Activated CD8-positive, alpha-beta memory T cell treated with anti-CD3 and anti-CD28 coated beads, Interleukin-2, amount 50 U/mL, for 48 hours (primary cell): ENCODE measurements around the gene EML4.
"Not testable (repeated sequence)": the region's sequence is repeated elsewhere in the genome, so short reads cannot be mapped to it uniquely, and the experiment has no call there.

ENCODE experiments used
- DNase-seq: peaks from one replicate; pipeline ENCODE4 v3.0.0-alpha.2; 2020

Gene EML4

GRCh38 chr2:42363413-42363812, 194.3 kb downstream of the EML4 start:
- DNase-seq: no peak

- DNase-seq: no peak
Measured at GRCh38 chr2:42364658-42365057, 195.5 kb downstream of the EML4 start.

DNA sequence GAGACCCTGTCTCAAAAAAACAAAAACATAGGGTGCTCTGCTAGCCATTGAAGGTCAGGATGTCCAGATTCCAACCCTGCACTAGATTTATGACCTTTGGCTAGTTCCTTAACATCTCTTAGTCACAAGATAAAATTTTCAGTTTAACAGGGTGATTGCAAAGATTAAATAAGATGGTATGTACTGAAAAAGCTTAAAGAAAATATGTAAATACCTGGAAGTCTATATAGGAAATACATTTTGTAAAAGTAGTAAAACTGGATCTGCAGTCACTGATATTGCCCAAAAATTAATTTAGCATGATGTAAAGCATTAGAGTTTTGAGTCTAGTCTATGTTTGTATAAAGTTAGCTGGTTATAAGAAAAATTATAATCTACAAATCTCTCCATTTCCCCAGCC, 197.3 kb downstream of the EML4 start:
- DNase-seq: no peak

- DNase-seq: no peak
Measured at GRCh38 chr2:42367835-42368234, 198.7 kb downstream of the EML4 start.

DNA sequence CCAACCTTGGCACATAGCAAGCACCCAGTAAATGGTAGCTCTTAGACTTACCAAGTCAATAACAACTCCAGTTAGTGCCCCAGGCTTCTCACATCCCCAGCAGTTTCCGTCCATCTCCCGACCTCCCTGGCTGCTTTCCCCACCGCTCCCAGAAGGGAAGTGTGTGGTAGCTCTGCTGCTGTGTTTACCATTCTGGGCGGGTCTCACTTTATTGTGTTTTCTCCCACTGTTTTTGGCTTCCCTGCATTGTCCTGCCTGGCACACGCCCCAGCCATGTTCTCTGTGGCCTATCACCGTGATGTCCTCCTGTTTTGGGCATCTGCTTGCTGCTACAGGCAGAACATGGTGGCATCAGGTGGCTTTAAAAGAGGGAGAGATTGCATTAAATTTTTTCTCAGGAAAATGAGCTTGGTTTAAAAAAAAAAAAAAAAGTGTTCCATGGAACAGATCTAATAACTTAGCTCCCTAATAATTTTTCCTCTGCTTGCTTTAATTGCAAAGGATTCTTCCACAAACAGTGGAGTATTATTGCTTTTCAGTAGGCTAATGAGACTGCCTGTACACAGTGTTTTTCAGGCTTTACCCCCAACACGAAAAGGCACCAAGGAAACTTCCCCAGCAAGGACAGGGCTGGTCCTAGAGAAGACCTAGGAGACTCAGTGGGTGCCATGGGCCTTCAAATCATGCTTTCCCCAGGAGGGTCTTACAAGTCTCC, 199.8 kb downstream of the EML4 start:
- no peak for DNase-seq

GRCh38 chr2:42369532-42370229, 200.5 kb downstream of the EML4 start:
- no peak for DNase-seq

DNA sequence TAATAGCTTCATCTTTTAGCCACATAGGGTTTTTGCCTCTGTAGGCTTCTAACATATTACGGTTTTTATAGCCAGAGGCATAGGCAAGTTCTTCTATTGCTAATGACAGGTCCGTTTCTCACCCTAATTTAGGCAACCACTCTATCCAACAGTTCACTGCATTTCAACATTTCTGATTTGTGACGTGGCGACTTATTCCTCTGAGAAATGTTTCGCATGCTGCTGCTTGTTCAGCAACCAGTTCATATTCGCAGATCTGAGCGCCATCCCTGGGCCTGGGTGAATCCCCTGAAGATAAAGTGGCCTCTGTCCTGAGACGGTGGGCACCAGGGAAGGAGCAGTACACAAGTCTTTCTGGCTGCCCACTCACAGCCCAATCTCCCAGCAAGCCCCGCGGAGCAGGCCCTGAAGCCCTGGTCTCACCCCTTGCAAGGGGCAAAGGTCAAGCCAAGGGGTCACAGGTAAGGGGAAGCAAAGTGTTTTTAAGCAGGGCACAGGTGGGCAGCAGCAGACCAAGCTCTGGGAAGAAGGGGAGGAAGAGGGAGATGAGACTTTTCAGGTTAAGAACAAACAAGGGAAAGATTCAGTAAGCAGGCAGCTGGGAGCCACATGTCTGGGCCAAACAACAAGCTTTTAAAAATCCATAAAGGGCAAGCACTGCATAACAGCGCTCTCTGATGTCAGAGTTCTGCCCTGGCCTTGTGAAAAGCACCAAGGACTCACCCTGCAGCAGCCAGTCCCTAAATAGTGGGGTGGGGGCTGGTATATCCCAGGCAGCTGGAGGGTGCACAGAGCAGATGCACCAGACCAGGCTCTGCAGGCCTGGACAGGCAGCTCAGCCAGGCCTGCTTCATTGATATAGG, 202.7 kb downstream of the EML4 start:
- DNase-seq: no peak

DNA sequence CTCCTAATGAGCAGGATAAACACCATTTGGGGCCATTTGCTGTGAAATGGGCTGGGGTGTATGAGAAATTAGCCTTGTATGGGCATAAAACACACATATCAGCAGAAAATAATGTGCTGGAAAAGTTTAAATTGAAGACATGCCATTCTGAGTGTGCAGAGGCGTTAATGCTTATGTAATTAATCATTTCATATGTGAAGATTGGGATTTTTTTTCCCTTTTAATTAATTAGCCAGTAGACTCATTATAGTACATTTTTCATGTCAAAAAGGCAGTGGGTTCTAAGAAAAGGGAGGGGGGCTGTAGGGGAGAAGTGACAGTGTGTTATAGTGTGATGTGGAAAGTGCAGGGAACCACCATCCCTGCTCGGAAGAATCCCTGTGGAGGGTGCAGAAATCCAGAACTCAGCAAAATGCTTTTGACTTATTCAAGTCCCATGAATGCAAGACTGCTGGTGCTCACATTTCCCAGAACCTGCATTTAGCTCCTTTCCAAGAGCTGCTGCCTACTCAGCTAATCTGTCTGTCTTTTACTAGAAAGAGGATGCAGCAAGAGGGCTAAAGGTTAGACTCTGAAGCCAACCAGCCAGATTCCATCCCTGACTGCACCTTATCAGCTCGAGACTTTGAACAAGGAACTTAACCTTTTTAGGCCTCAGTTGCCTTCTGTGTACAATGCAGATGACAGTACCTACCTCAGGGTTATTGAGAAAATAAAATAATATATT, 203.5 kb downstream of the EML4 start:
- no peak for DNase-seq

- DNase-seq: no peak
Measured at GRCh38 chr2:42376758-42377157, 207.6 kb downstream of the EML4 start.

GRCh38 chr2:42378415-42378814, 209.3 kb downstream of the EML4 start:
- DNase-seq: no peak

DNA sequence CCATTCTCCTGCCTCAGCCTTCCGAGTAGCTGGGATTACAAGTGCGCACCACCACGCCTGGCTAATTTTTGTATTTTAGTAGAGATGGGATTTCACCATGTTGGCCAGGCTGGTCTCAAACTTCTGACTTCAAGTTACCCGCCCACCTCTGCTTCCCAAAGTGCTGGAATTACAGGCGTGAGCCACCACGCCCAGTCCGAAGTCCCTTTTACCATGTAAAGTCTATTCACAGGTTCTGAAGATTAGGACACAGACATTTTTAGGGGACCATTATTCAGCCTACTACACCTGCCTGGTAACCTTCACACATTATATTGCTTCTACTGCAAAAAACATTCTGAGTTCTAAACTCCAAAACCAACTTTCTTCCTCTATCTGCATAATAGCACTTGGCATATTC, 210.9 kb downstream of the EML4 start:
- DNase-seq: not testable (repeated sequence)

DNA sequence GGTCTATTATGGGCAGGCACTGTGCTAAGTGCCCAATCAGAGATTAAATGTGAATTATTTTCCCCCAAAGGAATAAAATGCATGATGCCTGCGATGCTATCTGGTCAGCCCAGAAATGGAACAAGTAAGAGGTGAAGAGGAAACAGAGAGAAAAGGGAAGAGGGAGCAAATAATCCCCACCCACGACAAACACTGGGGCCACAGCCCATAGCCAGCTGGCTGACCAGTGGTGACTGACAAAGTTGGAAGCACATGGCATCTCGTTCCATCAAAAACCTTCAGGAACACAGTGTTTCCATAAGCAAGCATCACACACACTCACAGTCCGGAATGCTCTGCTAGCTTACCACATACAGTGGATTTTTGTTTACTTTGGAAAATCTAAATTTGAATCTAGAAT, 213.0 kb downstream of the EML4 start:
- DNase-seq: no peak
